K562 (cell line): Measurements from ENCODE around the gene AGPAT1. TPM values are rescaled to one million over a fixed set of nuclear protein-coding genes. Genes with fewer than 3 reads are reported as not detected.

Experiments used
- C11orf30 ChIP-seq: fragments of 450-650 bp; IDR thresholded peaks from 2 replicates; pipeline ENCODE4 v1.6.1; 2016; ENCODE audit warnings: low read depth, mild to moderate bottlenecking
- CBX8 ChIP-seq: fragments of 200-600 bp; sonication (generic); IDR thresholded peaks from 2 replicates; pipeline ENCODE4 v1.6.1; 2012; ENCODE audit warnings: borderline replicate concordance, mixed run types, low read depth, mild to moderate bottlenecking, moderate library complexity, mixed read lengths, low read length, control low read depth, inconsistent platforms; ENCODE audit not compliant: poor library complexity, severe bottlenecking; ENCODE audit errors: extremely low read depth
- E2F8 ChIP-seq: fragments of 450-650 bp; IDR thresholded peaks from 2 replicates; pipeline ENCODE4 v1.7.1; 2018; ENCODE audit warnings: mild to moderate bottlenecking, low read depth; ENCODE audit not compliant: partially characterized antibody
- MEF2A ChIP-seq: IDR thresholded peaks from 2 replicates; pipeline ENCODE4 v1.6.1; 2011; ENCODE audit warnings: low read depth, mild to moderate bottlenecking, low read length, moderate library complexity; ENCODE audit not compliant: control insufficient read depth
- POLR3A ChIP-seq: IDR thresholded peaks from 2 replicates; pipeline ENCODE4 v1.6.1; 2011; ENCODE audit warnings: borderline replicate concordance, mild to moderate bottlenecking, moderate library complexity; ENCODE audit not compliant: insufficient read length, insufficient read depth; ENCODE audit errors: extremely low read depth
- PTBP1 ChIP-seq: fragments of 200-400 bp; formaldehyde crosslinking; IDR thresholded peaks from 2 replicates; pipeline ENCODE4 v1.6.1; 2017; ENCODE audit warnings: low read depth, low read length
- SNRNP70 ChIP-seq: fragments of 200-400 bp; formaldehyde crosslinking; optimal IDR thresholded peaks from 2 replicates; pipeline ENCODE3; 2017; ENCODE audit warnings: low read depth, low read length
- SP2 ChIP-seq: IDR thresholded peaks from 2 replicates; pipeline ENCODE4 v1.6.1; 2011; ENCODE audit warnings: mild to moderate bottlenecking, low read depth, low read length, moderate library complexity; ENCODE audit not compliant: poor library complexity, severe bottlenecking; ENCODE audit errors: extremely low read depth
- YY1 ChIP-seq, 3 experiments: IDR thresholded peaks; 2 replicates each; pipeline ENCODE4 v1.6.1; 2011; ENCODE audit warnings: low read length in 2 of 3, mild to moderate bottlenecking in 2 of 3, moderate library complexity in 2 of 3, borderline replicate concordance in 1 of 3, control low read depth in 1 of 3, low read depth in 1 of 3; ENCODE audit not compliant: insufficient read depth in 3 of 3, insufficient replicate concordance in 2 of 3, control insufficient read depth in 1 of 3, insufficient read length in 1 of 3; ENCODE audit errors: extremely low read depth in 1 of 3
- ZBTB7A ChIP-seq: IDR thresholded peaks from 2 replicates; pipeline ENCODE4 v1.6.1; 2011; ENCODE audit warnings: low read depth, mild to moderate bottlenecking, low read length, moderate library complexity, borderline replicate concordance; ENCODE audit not compliant: control insufficient read depth
- ZNF140 ChIP-seq: fragments of 250-450 bp; sonication (Bioruptor Pico); IDR thresholded peaks from 2 replicates; pipeline ENCODE4 v1.8.0; 2021; ENCODE audit warnings: moderate library complexity, mild to moderate bottlenecking, inconsistent platforms
- ZNF253 ChIP-seq: fragments of 250-450 bp; sonication (Bioruptor Pico); conservative IDR thresholded peaks from 2 replicates; pipeline ENCODE4 v1.6.1; 2021; ENCODE audit warnings: mild to moderate bottlenecking
- ZSCAN29 ChIP-seq: fragments of 450-650 bp; IDR thresholded peaks from 2 replicates; pipeline ENCODE4 v1.6.1; 2017
- polyA plus RNA-seq, 8 experiments: library from polyadenylated mRNA; depleted of rRNA in 4 of 8; stranded (reverse) in 5 of 8; unstranded in 3 of 8; fragments of >200 nt; fragmentation: Nextera tagmentation in 2 of 8; fragmentation: Illumina TruSeq in 1 of 8; extraction: Ambion mirVana in 2 of 8; extraction: Trizol in 1 of 8; gene quantifications; 2 replicates each; pipeline versions ENCODE4 v1.2.1 to v1.2.3, GENCODE V29; 2011 to 2014; ENCODE audit warnings: inconsistent platforms in 1 of 8, missing spikeins in 1 of 8
- total RNA-seq, 7 experiments: library from RNA; depleted of rRNA in 6 of 7; stranded (reverse); fragments of >200 nt in 6 of 7; fragmentation: Illumina TruSeq in 2 of 7; extraction: Trizol in 2 of 7; gene quantifications; 2 replicates each; pipeline versions ENCODE4 v1.2.1 to v1.2.3, GENCODE V29; 2011 to 2021; ENCODE audit warnings: low replicate concordance in 1 of 7
- TF ChIP-seq, protein P1 (sequence below): fragments of 250-450 bp; sonication (Bioruptor Pico); IDR thresholded peaks from 2 replicates; pipeline ENCODE4 v1.4.0; 2020; ENCODE audit warnings: mild to moderate bottlenecking
- TF ChIP-seq, protein P2 (sequence below): sonication (generic); formaldehyde crosslinking; IDR thresholded peaks from 2 replicates; pipeline ENCODE4 v1.8.0; 2023; ENCODE audit warnings: missing genetic modification reagents, mild to moderate bottlenecking, borderline replicate concordance

Gene AGPAT1
- total and polyA plus RNA-seq, 9 of the 15 experiments (the other 6 are each of a cell fraction or from before 2014, with no cell fraction given): 37.9 to 176 (median 69.4) TPM

GRCh38 chr6:32177788-32178546, 2.1 kb upstream of the AGPAT1 start, which contains the start of gene RNF5 (continued):
- TF ChIP-seq PTBP1: no peak
- no peak for TF ChIP-seq ZSCAN29
- peak; percentile 94 for TF ChIP-seq SP2
- TF ChIP-seq, protein P1, sequence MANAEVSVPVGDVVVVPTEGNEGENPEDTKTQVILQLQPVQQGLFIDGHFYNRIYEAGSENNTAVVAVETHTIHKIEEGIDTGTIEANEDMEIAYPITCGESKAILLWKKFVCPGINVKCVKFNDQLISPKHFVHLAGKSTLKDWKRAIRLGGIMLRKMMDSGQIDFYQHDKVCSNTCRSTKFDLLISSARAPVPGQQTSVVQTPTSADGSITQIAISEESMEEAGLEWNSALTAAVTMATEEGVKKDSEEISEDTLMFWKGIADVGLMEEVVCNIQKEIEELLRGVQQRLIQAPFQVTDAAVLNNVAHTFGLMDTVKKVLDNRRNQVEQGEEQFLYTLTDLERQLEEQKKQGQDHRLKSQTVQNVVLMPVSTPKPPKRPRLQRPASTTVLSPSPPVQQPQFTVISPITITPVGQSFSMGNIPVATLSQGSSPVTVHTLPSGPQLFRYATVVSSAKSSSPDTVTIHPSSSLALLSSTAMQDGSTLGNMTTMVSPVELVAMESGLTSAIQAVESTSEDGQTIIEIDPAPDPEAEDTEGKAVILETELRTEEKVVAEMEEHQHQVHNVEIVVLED (CRISPR knock-in tag): no peak
- no peak for TF ChIP-seq ZNF140 (CRISPR knock-in tag)
- TF ChIP-seq POLR3A: no peak
- TF ChIP-seq YY1 (IDR thresholded peaks at IDR 0.05; ENCODE audit: borderline replicate concordance in 1 of 3, control insufficient read depth in 1 of 3, extremely low read depth in 1 of 3, insufficient read depth in 3 of 3, insufficient read length in 1 of 3, insufficient replicate concordance in 2 of 3, low read depth in 1 of 3, low read length in 2 of 3): peak in 1 of 3 experiments; percentile 38
- TF ChIP-seq ZBTB7A: no peak
- no peak for TF ChIP-seq CBX8
- peak; percentile 100 for TF ChIP-seq C11orf30
- no peak for TF ChIP-seq ZNF253
- TF ChIP-seq MEF2A: no peak
- peak; percentile 52 for TF ChIP-seq E2F8
- TF ChIP-seq SNRNP70: no peak
- TF ChIP-seq, protein P2, sequence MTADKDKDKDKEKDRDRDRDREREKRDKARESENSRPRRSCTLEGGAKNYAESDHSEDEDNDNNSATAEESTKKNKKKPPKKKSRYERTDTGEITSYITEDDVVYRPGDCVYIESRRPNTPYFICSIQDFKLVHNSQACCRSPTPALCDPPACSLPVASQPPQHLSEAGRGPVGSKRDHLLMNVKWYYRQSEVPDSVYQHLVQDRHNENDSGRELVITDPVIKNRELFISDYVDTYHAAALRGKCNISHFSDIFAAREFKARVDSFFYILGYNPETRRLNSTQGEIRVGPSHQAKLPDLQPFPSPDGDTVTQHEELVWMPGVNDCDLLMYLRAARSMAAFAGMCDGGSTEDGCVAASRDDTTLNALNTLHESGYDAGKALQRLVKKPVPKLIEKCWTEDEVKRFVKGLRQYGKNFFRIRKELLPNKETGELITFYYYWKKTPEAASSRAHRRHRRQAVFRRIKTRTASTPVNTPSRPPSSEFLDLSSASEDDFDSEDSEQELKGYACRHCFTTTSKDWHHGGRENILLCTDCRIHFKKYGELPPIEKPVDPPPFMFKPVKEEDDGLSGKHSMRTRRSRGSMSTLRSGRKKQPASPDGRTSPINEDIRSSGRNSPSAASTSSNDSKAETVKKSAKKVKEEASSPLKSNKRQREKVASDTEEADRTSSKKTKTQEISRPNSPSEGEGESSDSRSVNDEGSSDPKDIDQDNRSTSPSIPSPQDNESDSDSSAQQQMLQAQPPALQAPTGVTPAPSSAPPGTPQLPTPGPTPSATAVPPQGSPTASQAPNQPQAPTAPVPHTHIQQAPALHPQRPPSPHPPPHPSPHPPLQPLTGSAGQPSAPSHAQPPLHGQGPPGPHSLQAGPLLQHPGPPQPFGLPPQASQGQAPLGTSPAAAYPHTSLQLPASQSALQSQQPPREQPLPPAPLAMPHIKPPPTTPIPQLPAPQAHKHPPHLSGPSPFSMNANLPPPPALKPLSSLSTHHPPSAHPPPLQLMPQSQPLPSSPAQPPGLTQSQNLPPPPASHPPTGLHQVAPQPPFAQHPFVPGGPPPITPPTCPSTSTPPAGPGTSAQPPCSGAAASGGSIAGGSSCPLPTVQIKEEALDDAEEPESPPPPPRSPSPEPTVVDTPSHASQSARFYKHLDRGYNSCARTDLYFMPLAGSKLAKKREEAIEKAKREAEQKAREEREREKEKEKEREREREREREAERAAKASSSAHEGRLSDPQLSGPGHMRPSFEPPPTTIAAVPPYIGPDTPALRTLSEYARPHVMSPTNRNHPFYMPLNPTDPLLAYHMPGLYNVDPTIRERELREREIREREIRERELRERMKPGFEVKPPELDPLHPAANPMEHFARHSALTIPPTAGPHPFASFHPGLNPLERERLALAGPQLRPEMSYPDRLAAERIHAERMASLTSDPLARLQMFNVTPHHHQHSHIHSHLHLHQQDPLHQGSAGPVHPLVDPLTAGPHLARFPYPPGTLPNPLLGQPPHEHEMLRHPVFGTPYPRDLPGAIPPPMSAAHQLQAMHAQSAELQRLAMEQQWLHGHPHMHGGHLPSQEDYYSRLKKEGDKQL (CRISPR knock-in tag): no peak
